Caki2 (cell line): Measurements from ENCODE around the gene ATF7. TPM values are rescaled to one million over a fixed set of nuclear protein-coding genes. Genes with fewer than 3 reads are reported as not detected.
"Not testable (repeated sequence)": the region's sequence is repeated elsewhere in the genome, so short reads cannot be mapped to it uniquely, and the experiment has no call there.

ENCODE experiments used
- DNase-seq: peaks from one replicate; pipeline ENCODE4 v3.0.0-alpha.2; 2015; ENCODE audit warnings: low read depth
- in situ Hi-C: cut with HindIII; loops from 2 replicates; pipeline ENCODE4 v1.10.0; 2016; ENCODE audit warnings: low sequenced_read_pairs, low pct_unique_long_range_greater_than_20kb, mixed read lengths
- total RNA-seq: library from RNA; depleted of rRNA; stranded (reverse); fragments of >200 nt; shearing (Covaris generic); gene quantifications from 2 replicates; pipeline ENCODE4 v1.2.3, GENCODE V29; 2014; ENCODE audit warnings: low replicate concordance

The ATF7 gene
- total RNA-seq, 1 experiment from 2014 or later = 5.5 TPM

DNA sequence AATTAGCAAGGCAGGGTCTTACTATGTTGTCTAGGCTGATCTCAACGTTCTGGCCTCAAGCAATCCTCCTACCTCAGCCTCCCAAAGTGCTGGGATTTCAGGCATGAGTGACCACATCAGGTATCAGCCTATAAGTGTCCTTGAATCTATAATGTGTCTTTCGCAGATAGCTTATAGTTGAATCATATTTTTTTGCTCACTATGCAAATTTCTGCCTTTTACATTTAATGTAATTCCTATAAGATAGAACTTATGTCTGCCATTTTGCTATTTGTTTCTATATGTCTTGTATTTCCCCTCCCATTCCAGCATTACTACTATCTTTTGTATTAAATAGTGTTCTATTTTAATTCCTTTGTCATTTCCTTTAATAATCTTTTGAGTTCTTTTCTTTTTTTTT lies 10.5 kb upstream of the ATF7 start:
- in situ Hi-C loops = no loop called here

DNA sequence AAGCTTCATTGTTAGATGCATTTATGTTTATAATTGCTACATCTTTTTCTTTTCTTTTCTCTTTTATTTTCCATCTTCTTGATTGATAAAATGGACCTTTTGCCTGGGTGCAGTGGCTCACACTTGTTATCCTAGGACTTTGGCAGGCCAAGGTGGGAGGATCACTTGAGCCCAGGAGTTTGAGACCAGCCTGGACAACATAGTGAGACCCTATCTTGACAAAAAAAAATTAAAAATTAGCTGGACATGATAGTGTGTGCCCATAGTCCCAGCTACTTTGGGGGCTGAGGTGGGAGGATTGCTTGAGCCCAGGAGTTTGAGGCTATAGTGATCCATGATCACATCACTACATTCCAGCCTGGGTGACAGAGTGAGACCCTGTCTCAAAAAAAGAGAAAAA lies 9.5 kb upstream of the ATF7 start:
- in situ Hi-C loops, DNase-seq: not testable (repeated sequence)

More for the DNA sequence above, 10.5 kb upstream of the ATF7 start:
- DNase-seq = no peak

DNA sequence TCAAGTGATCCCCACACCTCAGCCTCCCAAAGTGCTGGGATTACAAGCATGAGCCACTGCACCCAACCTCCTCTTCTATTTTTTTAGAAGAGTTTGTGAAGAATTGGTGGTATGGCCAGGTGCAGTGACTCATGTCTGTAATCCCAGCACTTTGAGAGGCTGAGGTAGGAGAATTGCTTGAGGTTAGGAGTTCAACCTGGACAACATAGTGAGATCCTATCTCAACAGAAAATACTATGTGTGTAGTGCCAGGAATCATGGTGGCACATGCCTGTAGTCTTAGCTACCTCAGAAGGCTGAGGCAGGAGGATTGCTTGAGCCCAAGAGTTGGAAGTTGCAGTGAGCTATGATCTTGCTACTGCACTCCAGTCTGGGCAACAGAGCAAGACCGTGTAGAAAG lies 5.5 kb upstream of the ATF7 start:
- DNase-seq = no peak
- in situ Hi-C loops = no loop called here

DNA sequence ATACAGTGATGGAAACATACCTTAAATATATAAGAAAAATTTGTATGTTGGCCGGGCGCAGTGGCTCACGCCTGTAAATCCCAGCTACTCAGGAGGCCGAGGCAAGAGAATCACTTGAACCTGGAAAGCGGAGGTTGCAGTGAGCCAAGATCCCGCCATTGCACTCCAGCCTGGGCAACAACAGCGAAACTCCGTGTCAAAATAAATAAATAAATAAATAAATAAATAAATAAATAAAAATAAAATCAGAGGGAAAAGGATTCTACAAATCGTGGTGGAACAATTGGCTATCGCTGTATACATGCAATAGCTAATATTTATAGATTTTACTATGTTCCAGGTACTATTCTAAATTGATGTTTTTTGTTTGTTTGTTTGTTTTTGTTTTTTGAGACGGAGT lies 1.7 kb upstream of the ATF7 start:
- DNase-seq = no peak
- in situ Hi-C loops = no loop called here

DNA sequence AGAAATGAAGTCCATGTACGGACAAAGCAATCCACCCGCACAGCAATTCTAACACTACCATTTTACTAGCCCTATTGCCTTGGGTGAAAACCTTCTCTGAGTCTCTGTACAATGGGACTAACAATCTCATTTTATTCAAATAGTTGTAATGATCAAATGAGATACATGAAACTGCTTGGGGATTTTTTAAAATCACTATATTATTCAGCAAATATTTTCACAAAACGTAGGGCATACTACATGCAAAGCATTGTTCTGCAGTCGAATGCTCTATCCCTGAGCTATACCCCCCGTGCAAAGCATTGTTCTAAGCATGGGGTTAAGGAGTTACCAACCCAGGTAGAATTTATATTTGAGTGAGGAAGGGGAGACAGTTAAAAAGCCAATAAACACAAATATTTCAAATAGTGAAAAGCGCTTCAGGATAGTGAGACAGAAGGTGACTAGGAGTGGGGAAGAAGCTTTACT lies 554 bp upstream of the ATF7 start:
- DNase-seq = no peak
- in situ Hi-C loops = no loop called here

DNA sequence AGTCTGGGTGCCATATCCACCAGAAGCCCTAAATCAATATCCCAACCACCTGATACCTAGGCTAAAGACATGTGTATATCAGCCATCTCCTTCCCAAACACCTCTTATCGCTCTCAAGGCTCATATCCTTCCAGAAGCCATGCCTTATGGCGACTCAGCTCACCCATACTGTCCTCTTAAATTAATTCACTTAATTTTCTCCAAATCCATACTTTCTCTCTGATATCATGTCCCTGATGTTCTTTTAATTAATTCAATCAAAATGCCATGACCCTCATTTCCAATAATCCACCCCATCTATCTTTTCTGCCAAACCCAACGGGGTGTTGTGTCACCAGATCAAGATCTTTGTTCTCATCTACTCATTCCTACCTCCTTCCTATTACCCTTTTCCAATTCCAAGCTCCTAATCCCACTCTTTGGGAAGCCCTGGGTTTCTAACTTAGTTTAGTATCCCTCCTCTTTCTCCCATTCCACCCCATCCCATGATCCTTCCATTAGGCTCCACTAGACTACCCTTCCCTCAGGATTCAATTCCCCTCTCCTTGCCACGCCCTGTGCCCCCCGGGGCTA lies 723 bp downstream of the ATF7 start:
- in situ Hi-C loops = no loop called here
- no peak for DNase-seq

DNA sequence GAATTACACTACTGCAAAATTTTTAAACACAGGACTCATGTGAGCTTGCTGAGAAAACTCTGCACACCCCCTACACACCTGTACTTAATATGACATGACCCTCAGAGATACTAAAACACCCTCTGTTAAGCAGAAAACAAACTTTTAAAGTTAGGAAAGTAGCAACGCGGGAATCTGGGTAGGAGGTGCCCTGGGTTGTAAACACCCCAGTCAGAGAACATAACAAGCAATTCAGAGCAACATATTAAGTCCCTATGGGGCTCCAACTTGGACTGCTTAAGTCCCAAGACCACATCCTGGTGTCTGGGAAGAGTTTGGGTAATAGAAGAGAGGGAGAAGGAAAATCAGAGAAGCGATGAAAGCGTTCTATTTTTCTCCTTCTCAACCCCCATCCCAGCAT lies 1.2 kb downstream of the ATF7 start:
- DNase-seq = no peak
- in situ Hi-C loops = no loop called here

DNA sequence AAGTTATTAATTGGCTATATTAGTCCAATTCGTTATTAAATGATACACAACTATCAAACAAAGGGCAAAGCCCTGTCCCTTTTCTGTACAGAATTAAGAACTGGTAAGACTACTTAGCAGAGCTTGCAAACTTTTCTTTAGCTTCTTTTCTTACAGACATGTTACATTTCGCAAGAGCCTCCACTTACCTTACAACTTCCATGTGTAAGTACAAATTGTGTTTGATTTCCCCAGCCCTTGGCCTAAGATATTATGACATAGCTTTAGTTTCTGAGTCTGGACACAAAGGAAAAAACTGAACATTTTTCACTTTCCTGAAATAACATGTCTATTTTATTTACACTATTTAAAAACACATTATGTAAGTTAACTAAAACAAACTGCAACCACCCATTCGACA lies 1.7 kb downstream of the ATF7 start:
- in situ Hi-C loops = no loop called here
- no peak for DNase-seq

DNA sequence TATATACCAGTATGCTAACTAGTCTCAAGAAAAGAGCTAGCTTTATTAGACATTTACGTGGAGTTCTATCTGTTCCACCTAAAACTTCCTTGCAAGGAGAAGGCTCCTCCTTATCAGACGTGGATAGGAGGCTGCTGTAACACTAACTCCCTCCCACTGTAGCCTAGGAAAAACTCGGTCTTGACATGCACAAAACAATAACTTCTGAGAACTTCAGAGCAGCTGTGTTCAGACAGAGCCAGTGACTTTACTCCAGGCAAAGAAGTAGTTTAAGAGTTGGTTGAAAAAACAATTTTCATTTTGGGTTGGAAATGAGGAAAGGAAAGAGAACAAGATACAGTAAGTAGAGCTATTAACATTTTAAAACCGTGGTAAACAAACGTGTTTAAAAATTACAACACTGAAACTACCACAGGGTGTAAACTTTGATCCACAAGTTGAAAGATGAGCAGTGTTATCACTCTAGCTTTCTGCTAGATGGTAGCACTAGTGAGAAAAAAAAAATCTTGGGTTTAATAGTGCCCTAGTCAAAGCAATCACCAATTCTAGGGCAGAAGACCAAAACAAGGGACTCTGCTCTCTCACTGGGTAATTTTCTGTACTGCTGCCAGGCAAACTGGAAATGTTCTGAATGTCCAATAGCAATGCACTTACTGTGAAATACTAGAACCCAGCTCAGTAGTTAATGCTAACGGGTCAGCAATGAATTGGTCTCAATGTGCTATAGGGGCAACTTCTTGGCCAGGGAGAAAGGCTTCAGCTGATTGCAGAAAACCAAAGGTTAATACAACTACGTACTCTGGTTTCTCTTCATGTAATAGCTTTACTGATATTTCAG lies 2.4 kb downstream of the ATF7 start:
- in situ Hi-C loops = no loop called here
- DNase-seq = no peak

DNA sequence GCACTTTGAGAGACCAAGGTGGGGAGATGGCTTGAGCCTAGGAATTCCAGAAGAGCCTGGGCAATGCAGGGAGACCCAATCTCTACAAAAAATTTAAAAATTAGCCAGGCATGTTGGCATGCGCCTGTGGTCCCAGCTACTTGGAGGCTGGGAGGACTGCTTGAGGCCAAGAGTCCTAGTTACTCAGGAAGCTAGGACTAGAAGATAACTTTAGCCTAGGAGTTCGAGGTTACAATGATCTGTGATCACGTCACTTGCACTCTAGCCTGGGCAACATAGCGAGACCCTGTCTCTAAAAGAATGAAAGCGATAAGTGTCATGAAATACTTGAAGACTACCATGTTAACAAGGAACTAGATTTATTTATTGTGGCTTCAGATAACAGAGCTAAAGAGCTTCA lies 3.5 kb downstream of the ATF7 start:
- DNase-seq = no peak
- in situ Hi-C loops = no loop called here

DNA sequence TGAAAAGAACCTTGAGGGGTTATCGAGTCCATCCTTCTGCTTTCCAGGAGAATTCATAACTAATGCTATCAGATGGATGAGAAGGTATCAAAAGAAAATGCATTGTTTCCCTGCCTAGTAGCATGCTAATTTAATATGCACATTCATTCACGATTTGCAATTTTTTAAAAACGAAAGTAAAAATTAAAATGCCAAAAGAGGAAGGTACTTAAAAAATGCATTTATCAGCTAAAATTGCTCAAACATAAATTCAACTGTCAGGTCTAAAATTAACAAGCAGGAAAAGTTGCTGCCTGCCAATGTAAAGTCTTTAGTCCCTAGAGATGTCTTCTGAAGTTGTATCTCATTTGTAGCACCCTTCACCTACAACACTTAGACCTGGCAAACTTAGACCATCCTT lies 7.9 kb downstream of the ATF7 start:
- no peak for DNase-seq
- in situ Hi-C loops = no loop called here

DNA sequence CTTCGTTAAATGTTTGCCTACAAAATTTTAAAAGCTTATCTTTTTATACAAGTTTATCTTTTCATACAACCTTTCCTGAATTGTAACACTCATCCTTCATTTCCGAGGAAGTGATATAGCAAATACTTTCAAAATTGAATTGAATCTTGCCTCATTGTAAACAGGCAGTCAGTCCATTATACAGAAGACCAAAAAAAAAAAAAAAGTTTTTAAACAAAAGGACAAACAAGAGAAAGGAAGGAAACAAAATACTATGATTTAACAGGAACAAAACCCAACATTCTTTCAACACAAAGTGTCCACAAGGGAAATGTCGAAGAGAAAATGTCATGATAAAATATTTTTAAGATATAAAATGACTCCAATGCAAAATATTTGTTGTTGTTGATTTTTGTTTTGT lies 8.5 kb downstream of the ATF7 start:
- in situ Hi-C loops = no loop called here
- DNase-seq = no peak

DNA sequence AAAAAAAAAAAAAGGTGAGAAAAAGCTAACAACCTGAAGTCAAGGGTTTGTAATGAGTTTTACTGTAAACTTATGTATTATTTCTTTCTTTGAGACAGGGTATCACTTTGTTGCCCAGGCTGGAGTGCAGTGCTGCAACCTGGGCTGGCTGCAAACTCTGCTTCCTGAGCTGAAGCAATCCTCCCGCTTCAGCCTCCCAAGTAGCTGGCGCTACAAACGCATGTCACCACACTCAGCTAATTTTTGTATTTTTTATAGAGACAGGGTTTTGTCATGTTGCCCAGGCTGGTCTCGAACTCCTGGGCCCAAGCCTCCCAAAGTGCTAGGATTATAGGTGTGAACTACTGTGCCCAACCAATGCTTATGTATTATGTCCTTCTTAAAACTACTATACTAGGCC lies 9.2 kb downstream of the ATF7 start:
- in situ Hi-C loops = no loop called here
- no peak for DNase-seq

DNA sequence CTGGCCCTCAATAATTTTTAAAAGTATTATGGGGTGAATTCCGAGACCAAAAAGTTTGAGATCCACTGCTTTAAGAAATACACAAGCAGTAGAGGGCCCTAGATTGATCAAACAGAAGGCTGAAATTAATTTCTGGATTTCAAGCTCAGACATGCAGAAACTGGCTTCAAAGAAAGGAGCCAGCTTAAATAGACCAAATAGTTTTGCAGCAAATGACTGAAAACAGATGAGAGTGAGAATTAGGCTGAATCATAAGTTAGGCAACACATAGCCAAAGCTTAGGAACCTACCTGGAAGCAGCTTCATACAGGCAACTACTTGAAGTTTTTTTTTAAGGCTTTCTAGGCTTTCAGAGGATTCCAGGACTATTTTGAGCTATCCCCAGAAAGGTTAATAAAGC lies 12.4 kb downstream of the ATF7 start:
- DNase-seq = no peak
- in situ Hi-C loops = no loop called here

DNA sequence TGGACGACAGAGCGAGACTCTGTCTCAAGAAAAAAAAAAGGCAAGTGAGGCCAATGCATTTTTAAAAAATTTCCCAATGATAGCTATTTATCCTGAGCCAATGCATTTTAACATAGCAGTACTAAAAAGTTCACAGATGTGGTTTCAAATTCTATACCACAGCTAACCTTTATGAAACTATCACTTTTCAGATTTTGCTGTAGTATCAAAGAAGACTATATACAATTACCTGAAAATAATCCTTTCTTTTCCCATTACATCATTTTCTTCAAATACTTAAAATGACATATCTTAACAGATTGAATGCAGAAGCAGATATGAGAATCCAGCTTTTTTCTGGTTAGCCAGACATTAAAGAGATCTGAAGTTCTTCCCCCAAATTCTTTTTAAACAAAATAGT lies 13.2 kb downstream of the ATF7 start:
- DNase-seq = no peak
- in situ Hi-C loops = no loop called here

DNA sequence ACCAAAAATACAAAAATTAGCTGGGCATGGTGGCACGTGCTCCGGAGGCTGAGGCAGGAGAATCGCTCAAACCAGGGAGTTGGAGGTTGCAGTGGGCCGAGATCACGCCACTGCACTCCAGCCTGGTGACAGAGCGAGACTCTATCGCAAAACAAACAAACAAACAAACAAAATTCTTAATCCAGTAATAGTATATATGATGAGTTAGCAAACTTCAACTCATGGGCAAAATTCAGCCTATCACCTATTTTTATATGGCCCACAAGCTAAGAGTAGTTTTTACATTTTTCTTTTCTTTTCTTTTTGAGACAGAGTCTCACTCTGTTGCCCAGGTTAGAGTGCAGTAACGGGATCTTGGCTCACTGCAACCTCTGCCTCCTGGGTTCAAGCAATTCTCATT lies 14.9 kb downstream of the ATF7 start:
- no peak for DNase-seq
- in situ Hi-C loops = no loop called here

DNA sequence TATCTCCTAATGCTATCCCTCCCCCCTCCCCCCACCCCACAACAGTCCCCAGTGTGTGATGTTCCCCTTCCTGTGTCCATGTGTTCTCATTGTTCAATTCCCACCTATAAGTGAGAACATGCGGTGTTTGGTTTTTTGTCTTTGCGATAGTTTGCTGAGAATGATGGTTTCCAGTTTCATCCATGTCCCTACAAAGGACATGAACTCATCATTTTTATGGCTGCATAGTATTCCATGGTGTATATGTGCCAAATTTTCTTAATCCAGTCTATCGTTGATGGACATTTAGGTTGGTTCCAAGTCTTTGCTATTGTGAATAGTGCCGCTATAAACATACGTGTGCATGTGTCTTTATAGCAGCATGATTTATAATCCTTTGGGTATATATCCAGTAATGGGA lies 19.5 kb downstream of the ATF7 start:
- in situ Hi-C loops, DNase-seq: not testable (repeated sequence)

DNA sequence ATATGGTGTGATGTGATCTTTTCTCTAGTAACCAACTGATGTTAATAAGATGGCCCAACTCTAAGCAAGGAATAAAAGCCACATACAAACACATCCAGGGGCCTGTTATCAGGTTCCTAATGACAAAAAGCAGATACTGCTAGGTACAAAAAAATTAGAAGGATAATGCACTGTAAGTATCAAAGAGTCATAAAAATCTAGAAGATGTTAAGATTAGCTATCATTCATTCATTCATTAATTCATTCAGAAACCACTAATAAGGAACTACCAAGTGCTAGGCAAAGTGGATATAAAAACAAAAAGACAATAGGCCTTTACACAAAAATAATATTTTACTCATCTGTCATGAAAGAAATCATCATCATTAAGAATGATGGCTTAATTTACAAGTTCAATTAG lies 21.6 kb downstream of the ATF7 start:
- no peak for DNase-seq
- in situ Hi-C loops = no loop called here

DNA sequence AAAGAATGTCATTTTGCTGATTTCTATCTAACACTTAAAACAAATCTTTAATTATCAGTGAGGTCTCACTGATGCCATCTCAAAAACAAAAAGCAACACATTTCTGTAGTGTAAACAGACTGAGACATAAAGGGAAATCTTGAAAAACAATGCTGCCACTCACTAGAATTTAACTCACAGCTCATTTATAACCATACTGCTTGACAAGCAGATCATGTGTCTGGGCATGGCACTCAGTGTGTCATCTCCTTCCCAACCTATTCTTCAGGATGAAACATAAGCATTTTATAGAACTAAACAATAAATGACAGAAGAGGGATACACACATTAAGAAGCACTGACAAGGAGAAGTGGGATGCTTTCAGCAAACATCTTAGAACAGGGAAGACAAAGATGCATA lies 22.4 kb downstream of the ATF7 start:
- in situ Hi-C loops = no loop called here
- DNase-seq = no peak

DNA sequence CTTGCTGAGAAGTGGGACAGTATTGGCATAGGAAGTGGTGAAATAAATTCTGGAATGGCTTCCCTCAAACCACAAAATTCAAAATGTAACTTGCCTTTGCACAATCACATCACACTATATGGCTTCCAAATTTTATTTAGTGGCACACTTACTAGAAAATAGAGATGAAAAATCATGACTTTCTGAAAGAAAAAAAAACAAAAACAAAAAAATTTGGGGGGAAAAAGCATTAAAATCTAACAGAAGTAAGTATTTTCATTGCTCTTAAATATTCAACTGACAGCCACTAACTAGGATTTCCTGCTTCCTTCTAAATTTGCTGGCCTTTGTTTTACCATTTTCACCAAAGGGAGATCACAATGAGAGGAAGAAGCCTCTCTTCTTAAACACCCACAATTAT lies 23.0 kb downstream of the ATF7 start:
- DNase-seq = no peak
- in situ Hi-C loops = no loop called here
